HUES64 (cell line): ENCODE measurements around the gene PHF12.

Source experiments
- H3K27ac ChIP-seq: 2 replicates; pipeline ENCODE4 v1.7.0; 2013; ENCODE audit warnings: low read depth, low read length, inconsistent platforms
- H3K27me3 ChIP-seq: 2 replicates; pipeline ENCODE4 v1.6.1; 2013; ENCODE audit warnings: mild to moderate bottlenecking, low read length; ENCODE audit not compliant: insufficient read depth
- H3K36me3 ChIP-seq: 2 replicates; pipeline ENCODE4 v1.6.1; 2013; ENCODE audit warnings: mild to moderate bottlenecking, low read length; ENCODE audit not compliant: insufficient read depth
- H3K4me1 ChIP-seq: 2 replicates; pipeline ENCODE4 v1.6.1; 2013; ENCODE audit warnings: mild to moderate bottlenecking, low read length, moderate library complexity; ENCODE audit not compliant: insufficient read depth
- H3K4me3 ChIP-seq: 2 replicates; pipeline ENCODE4 v1.5.1; 2013; ENCODE audit warnings: mild to moderate bottlenecking, low read length, moderate library complexity
- H3K9ac ChIP-seq: 2 replicates; pipeline ENCODE4 v1.6.1; 2013; ENCODE audit warnings: mild to moderate bottlenecking, low read depth, low read length
- H3K9me3 ChIP-seq: 2 replicates; pipeline ENCODE4 v1.6.1; 2013; ENCODE audit warnings: low read depth, low read length; ENCODE audit not compliant: insufficient read depth
- WGBS: fragments of 150-250, 120-280 bp; methylation state at CpG from one replicate; pipeline ENCODE4 v1.1.7; 2013; ENCODE audit warnings: missing lambda C conversion rate; 5-methylcytosine and 5-hydroxymethylcytosine counted together

PHF12 gene

GRCh38 chr17:28960256-28961061, 9.1 kb upstream of the PHF12 start:
- Histone ChIP-seq H3K9me3 (no peaks in the 10 kb centered on the region), H3K27me3 (no peaks in the 10 kb centered on the region)
- WGBS, result 94% methylated on average over 18 of the region's 18 CpGs

DNA sequence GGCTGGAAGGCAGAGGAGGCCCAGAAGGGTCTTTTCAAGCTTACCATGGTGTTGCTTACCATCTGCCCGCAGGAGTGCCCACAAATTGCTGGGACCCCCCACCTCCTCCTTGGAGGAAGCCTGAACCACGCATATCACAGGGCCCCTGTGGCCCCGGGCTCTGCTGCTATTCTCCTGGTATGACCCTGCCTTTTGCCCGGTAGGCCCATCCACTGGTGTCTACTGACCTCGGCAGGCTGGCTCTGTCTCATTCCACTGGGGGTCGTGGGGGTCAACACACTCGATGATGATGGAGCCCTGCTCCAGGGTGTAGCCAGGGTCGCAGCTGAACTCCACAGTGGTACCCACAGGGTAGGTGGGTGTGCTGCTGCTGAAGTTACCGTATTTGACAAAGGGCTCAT, 8.2 kb upstream of the PHF12 start:
- 91% methylated on average over 9 of the region's 9 CpGs for WGBS
- H3K27me3 ChIP-seq, result no peaks in the 10 kb centered on the region
- H3K4me3 ChIP-seq, result no peak overlapping the region
- H3K9ac ChIP-seq, result no peak overlapping the region
- H3K4me1 ChIP-seq, result 0 out of 2 replicates have a peak, but pooled peaks cover 4% of the 10 kb centered on the region
- H3K27ac ChIP-seq, result no peak overlapping the region
- no peaks in the 10 kb centered on the region for H3K9me3 ChIP-seq
- no peaks in the 10 kb centered on the region for H3K36me3 ChIP-seq

More at GRCh38 chr17:28960256-28961061, 9.1 kb upstream of the PHF12 start:
- Histone ChIP-seq H3K27ac (no peak overlapping the region), H3K36me3 (no peaks in the 10 kb centered on the region), H3K4me1 (0 out of 2 replicates have a peak, but pooled peaks cover 4% of the 10 kb centered on the region), H3K4me3 (no peak overlapping the region), H3K9ac (no peak overlapping the region)

DNA sequence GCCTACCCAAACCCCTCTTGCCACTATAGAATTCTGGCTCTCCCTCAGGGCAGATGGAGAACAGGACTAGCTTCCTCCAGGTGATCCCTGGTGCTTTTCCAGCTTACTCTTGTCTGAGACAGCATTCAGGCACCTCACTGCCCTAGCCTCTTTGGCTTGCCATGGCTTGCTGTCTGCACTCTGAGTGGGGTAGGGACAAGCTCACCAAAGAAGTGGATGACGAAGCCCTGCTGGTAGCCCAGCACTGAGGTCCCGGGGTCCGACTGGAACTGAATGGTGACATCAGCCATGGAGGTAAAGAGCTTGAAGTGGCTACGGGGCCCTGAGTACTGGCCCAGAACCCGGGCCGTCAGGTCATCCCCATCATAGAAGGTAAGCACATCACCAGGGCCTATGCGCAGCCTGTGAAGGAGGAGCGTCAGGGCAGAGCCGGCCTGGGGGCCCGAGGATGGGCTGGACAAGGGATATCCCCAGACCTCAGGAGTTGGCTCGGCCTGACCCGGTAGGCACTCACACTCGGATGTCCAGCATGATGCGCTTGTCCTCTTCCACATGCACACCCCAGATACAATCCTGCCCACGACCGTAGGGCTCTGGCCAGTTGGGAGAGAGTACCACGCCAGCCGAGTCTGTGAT, 7.6 kb upstream of the PHF12 start:
- Histone ChIP-seq H3K27ac (no peak overlapping the region), H3K9me3 (no peaks in the 10 kb centered on the region), H3K4me3 (no peak overlapping the region), H3K36me3 (no peaks in the 10 kb centered on the region), H3K27me3 (no peaks in the 10 kb centered on the region), H3K4me1 (0 out of 2 replicates have a peak, but pooled peaks cover 4% of the 10 kb centered on the region), H3K9ac (no peak overlapping the region)
- WGBS, result 95% methylated on average over 18 of the region's 18 CpGs

DNA sequence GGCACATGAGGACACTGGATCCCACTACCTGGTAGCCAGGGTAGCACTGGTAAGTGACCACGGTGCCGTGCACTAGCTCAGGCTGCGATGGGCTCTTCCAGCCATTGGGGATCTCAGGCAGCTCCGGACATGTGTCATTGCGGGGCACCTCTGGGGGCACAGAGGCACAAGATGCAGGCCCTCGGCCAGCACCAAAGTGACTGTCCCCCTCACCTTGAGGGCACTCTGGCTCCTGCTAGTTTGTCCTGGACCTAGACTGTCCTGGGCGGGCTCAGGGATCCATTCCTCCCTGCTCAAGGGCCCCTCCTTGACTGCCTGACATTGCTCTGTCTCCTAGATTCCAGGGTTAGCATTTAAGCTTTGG, 6.7 kb upstream of the PHF12 start:
- no peak overlapping the region for H3K9ac ChIP-seq
- no peaks in the 10 kb centered on the region for H3K36me3 ChIP-seq
- H3K27ac ChIP-seq, result no peak overlapping the region
- WGBS, result 92% methylated on average over 7 of the region's 7 CpGs
- H3K4me1 ChIP-seq, result 0 out of 2 replicates have a peak, but pooled peaks cover 7% of the 10 kb centered on the region
- H3K4me3 ChIP-seq, result no peak overlapping the region
- H3K27me3 ChIP-seq, result no peaks in the 10 kb centered on the region
- H3K9me3 ChIP-seq, result no peaks in the 10 kb centered on the region

DNA sequence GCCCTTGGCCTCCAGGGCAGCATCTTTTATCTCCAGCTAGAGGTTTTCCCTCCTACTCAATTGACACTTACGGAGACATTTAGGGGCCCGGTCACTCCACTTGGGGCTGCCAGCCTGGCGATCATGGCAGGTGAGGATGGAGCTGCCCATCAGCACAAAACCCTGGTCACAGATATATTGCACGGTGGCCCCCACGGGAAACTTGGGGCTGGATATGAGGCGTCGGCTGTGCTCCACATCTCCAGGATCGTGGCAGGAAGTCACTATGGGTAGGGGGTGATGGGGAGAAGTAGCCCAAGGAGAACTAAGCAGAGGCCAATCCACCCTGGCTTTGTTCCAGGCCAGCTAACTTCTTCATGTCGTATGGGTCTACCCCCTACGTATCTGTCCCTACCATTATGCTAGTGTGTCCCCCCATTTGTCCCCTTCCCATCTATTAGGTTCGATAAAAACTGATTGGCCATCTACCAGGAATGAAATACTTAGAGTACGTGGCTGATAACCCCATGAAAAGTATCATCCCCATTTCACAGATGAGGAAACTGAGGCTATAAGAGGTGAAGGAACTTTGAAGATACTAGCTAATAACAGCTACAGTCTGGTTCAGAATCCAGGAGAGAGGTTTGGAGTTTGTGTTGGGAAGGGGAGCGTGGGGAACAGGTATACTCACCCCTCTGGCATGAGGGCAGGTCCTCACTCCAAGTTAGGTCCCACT, 6.1 kb upstream of the PHF12 start:
- no peak overlapping the region for H3K27ac ChIP-seq
- 93% methylated on average over 13 of the region's 13 CpGs for WGBS
- 0 out of 2 replicates have a peak, but pooled peaks cover 12% of the 10 kb centered on the region for H3K4me1 ChIP-seq
- no peaks in the 10 kb centered on the region for H3K27me3 ChIP-seq
- no peak overlapping the region for H3K9ac ChIP-seq
- H3K4me3 ChIP-seq, result no peak overlapping the region
- H3K36me3 ChIP-seq, result no peaks in the 10 kb centered on the region
- no peaks in the 10 kb centered on the region for H3K9me3 ChIP-seq

GRCh38 chr17:28956861-28957260, 5.5 kb upstream of the PHF12 start:
- 91% methylated on average over 3 of the region's 3 CpGs for WGBS
- H3K9ac ChIP-seq, result no peak overlapping the region
- no peaks in the 10 kb centered on the region for H3K36me3 ChIP-seq
- H3K4me3 ChIP-seq, result no peak overlapping the region
- H3K27me3 ChIP-seq, result no peaks in the 10 kb centered on the region
- no peak overlapping the region for H3K27ac ChIP-seq
- H3K4me1 ChIP-seq, result 0 out of 2 replicates have a peak, but pooled peaks cover 12% of the 10 kb centered on the region
- H3K9me3 ChIP-seq, result no peaks in the 10 kb centered on the region

DNA sequence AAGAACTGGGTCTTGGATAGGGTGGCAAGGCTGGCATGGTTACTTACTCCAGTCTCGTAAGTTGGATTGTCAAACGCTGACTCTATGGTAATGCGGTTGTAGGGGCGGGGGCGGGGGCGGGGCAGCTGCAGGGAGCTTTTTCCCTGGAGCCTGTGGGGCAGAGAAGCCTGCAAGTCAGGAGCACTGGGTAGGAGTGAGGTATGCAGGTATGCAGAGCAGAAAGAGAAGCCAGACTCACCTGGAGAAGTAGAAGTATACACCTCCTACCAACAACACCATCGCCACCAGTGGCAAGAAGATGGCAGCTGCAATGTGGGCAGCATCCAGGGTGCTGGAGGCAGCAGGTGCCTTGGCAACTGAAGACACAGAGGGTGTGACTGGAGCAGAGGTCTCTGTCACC, 4.8 kb upstream of the PHF12 start:
- no peaks in the 10 kb centered on the region for H3K36me3 ChIP-seq
- WGBS, result 43% methylated on average over 7 of the region's 7 CpGs
- H3K4me3 ChIP-seq, result no peak overlapping the region
- no peaks in the 10 kb centered on the region for H3K27me3 ChIP-seq
- no peak overlapping the region for H3K9ac ChIP-seq
- no peaks in the 10 kb centered on the region for H3K9me3 ChIP-seq
- H3K4me1 ChIP-seq, result 0 out of 2 replicates have a peak, but pooled peaks cover 12% of the 10 kb centered on the region
- H3K27ac ChIP-seq, result no peak overlapping the region

- Histone ChIP-seq H3K27me3 (no peaks in the 10 kb centered on the region), H3K4me1 (0 out of 2 replicates have a peak, but pooled peaks cover 12% of the 10 kb centered on the region), H3K36me3 (no peaks in the 10 kb centered on the region), H3K4me3 (no peak overlapping the region), H3K9ac (no peak overlapping the region), H3K27ac (no peak overlapping the region), H3K9me3 (no peaks in the 10 kb centered on the region)
- WGBS, result 93% methylated on average over 5 of the region's 5 CpGs
These were observed 4.1 kb upstream of the PHF12 start for GRCh38 chr17:28955408-28955807.

DNA sequence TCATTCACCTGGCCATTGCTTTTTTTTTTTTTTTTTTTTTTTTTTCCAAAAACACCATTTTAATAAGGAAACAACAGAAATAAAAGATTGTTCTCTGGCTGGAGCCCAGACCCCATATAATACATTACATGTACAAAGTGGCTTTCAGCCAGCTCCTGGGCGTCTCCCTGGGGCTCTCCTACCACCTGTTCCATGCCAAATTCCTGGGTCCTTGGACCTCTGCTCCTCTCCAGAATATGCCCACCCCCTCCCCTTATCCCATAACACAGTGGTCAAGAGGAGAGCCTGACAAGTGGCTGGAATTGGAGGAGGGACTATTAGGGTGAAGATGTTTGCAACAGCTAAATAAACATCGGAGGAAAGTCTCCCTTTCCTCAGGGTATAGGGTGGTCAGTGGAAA, 3.6 kb upstream of the PHF12 start:
- H3K27ac ChIP-seq, result no peak overlapping the region
- H3K4me1 ChIP-seq, result 0 out of 2 replicates have a peak, but pooled peaks cover 12% of the 10 kb centered on the region
- 86% methylated on average over 2 of the region's 2 CpGs for WGBS

GRCh38 chr17:28953444-28954118, 2.3 kb upstream of the PHF12 start:
- Histone ChIP-seq H3K27ac (no peak overlapping the region), H3K36me3 (no peaks in the 10 kb centered on the region), H3K4me1 (0 out of 2 replicates have a peak, but pooled peaks cover 12% of the 10 kb centered on the region), H3K27me3 (no peaks in the 10 kb centered on the region), H3K9me3 (no peaks in the 10 kb centered on the region), H3K9ac (no peak overlapping the region), H3K4me3 (no peak overlapping the region)
- 32% methylated on average over 5 of the region's 5 CpGs for WGBS

More for the DNA sequence above, 3.6 kb upstream of the PHF12 start:
- Histone ChIP-seq H3K9ac (no peak overlapping the region), H3K9me3 (no peaks in the 10 kb centered on the region), H3K4me3 (no peak overlapping the region), H3K36me3 (no peaks in the 10 kb centered on the region), H3K27me3 (no peaks in the 10 kb centered on the region)
